Activated CD4-positive, alpha-beta memory T cell treated with anti-CD3 and anti-CD28 coated beads for 36 hours (primary cell): ENCODE data around the gene ZMYND12. TPM values are rescaled to one million over a fixed set of nuclear protein-coding genes. Genes with fewer than 3 reads are reported as not detected.

Source experiments
- total RNA-seq, 2 experiments: library from RNA; stranded (reverse); gene quantifications; one replicate each; pipeline ENCODE4 v1.2.3, GENCODE V29; 2021

ZMYND12 gene
- total RNA-seq, 2 experiments from 2014 or later, result 0.97 to 1.3 TPM

Other genes starting within 250 kb of the ZMYND12 start
- gene FOXJ3, start 120.8 kb downstream of the ZMYND12 start, total RNA-seq, result 10 to 100 TPM; 37.3 to 40.8 TPM
- 1 to 10 TPM; 3.0 to 3.2 TPM for gene RIMKLA, start 75.2 kb downstream of the ZMYND12 start, total RNA-seq
- gene PPCS, start 521 bp upstream of the ZMYND12 start, total RNA-seq, result 10 to 100 TPM; 50.8 to 52.3 TPM
- gene CCDC30, start 7.3 kb upstream of the ZMYND12 start, total RNA-seq, result 1 to 10 TPM; 1.5 to 2.3 TPM
- gene PPIH, start 202.4 kb upstream of the ZMYND12 start, total RNA-seq, result 10 to 100 TPM; 91.0 to 94.0 TPM
- 1,000 to 10,000 TPM; 1,101 to 1,134 TPM for gene YBX1, start 226.4 kb upstream of the ZMYND12 start, total RNA-seq